ENCODE data around the gene VSTM4. TPM values are rescaled to one million over a fixed set of nuclear protein-coding genes. Genes with fewer than 3 reads are reported as not detected.

Gene VSTM4
- total RNA-seq, 4 donors from 2014 or later, result 13.4 to 38.2 (median 25.9) TPM

DNA sequence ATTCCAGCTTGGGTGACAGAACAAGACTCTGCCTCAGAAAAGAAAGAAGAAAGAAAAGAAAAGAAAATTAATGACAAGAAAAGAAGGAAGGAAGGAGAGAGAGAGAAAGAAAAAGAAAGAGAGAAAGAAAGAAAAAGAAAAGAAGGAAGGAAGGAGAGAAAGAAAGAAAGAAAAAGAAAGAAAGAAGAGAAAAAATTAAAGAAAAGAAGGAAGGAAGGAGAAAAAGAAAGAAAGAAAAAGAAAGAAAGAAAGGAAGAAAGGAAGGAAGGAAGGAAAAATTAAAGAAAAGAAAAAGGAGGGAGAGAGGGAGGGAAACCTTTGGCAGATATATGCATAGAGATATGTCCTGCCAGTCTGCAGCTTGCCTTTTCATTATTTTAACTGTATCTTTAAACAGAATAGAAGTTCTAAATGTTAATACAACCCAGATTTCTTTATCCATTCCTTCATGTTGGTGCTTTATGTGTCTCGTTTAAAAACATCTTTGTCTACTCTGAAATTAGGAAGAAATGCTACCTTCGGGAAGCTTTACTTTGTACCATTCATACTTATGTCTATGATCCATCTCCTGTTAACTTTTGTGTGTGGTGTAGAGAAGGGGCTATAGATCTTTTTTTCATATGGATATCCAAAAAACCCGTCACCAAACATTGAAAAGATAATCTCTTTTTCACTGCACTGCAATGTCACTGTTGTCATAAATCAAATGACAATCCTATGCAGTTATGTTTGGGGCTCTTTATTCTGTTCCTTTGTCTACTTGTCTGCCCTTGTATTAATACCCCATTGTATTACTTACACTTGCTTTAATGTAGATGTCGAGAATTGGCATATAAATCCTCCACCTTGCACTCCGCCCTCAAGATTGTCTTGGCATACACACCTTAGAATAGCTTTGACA lies 70.8 kb downstream of the VSTM4 start:
- TF ChIP-seq, protein P1, sequence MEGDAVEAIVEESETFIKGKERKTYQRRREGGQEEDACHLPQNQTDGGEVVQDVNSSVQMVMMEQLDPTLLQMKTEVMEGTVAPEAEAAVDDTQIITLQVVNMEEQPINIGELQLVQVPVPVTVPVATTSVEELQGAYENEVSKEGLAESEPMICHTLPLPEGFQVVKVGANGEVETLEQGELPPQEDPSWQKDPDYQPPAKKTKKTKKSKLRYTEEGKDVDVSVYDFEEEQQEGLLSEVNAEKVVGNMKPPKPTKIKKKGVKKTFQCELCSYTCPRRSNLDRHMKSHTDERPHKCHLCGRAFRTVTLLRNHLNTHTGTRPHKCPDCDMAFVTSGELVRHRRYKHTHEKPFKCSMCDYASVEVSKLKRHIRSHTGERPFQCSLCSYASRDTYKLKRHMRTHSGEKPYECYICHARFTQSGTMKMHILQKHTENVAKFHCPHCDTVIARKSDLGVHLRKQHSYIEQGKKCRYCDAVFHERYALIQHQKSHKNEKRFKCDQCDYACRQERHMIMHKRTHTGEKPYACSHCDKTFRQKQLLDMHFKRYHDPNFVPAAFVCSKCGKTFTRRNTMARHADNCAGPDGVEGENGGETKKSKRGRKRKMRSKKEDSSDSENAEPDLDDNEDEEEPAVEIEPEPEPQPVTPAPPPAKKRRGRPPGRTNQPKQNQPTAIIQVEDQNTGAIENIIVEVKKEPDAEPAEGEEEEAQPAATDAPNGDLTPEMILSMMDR (IDR thresholded peaks at IDR 0.05; ENCODE audit: low read depth), result no peak

DNA sequence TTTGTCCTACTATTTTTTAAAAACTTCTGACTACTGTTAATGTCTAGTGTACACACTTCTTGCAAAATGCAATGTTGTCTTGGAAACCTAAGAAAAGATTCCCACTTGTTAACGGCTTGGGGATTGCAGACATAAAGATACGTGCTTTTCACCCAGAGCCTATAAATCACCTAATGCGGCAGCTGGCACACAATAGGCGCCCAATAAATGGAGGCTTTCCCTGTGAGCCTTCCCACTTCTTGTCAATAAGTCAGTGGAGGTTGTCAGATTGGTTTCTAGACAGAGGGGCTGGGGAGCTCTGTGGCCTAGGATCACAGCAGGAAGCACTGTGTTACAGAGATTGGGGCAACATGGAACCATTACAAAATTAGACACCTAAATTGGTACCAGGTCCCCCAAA lies 74.7 kb downstream of the VSTM4 start:
- TF ChIP-seq, protein P1 (IDR thresholded peaks at IDR 0.05; ENCODE audit: low read depth), result no peak

DNA sequence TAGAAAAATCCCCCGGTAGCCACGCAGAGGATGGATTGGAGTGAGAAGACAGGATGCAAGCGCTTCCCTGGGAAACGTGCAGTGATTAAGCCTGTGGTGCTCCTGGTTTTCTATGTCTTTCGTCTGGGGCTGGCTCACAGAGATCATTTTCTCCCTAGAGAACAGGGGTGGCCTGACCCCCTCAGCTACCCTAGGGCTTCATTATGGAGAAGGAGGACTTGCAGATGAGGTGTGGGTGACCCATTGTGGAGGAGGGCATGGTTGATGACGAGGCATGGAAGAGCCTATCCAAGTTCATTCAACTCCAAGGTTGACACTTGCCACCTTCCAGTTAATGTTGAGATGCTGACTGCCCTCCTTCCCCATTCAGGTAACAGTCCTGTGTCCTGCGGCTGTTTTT lies 75.9 kb downstream of the VSTM4 start:
- TF ChIP-seq, protein P1 (IDR thresholded peaks at IDR 0.05; ENCODE audit: low read depth), result no peak

DNA sequence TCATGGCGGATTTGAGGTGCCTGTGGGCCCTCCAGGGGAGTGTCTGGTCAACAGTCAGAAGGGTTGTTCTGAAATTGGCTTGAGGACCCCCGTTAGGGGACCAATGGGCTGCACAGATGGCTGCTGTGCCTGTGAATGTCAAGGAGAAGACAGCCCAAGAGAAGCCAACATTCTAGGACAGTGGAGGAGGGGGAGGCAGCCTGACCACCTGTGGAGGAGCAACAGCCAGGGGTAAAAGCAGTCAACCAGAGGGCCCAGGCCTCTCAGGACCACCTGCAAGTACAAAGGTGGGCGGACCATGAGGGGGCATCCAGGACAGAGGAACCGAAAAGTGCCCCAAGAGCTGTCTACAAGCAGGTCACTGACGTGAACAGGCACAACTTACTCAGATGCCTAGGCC lies 76.6 kb downstream of the VSTM4 start:
- TF ChIP-seq, protein P1 (IDR thresholded peaks at IDR 0.05; ENCODE audit: low read depth), result no peak

DNA sequence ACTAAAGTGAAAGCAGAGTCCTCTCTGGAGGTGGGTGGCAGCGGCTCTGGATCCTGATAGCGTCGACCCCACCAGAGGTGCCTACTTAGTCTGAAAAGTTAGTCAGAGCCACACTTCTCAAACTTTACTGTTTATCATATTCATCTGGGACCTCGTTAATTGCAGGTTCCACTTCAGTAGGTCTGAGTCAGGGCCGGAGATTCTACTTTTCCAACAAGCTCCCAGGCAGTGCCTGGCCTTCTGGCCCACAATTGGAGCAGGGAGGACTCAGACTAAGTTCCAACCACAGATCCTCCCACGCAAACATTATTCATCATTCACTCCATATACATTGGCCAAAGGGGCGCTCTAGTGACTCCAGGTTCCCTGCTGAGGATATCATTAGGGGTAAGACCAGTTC lies 78.1 kb downstream of the VSTM4 start:
- TF ChIP-seq, protein P1 (IDR thresholded peaks at IDR 0.05; ENCODE audit: low read depth), result no peak

DNA sequence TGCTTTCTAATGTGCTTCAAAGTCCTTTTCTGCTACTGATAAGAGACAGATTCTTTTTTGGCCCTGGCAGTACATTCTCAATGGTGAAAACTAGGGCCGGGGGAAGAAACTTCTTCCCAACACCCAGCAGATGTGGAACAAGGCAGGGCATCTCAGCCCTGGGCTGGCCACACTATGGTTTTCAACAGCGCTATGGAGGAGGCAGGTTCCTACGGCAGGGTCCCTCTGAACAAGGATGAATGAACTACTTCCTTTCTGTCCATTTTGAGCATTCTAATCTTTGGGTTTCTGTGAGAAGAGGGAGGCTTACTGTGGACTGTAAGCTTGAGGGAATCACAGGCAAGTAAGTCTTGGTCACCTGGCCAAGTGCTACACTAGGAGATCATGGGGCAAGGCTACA lies 78.7 kb downstream of the VSTM4 start:
- TF ChIP-seq, protein P1 (IDR thresholded peaks at IDR 0.05; ENCODE audit: low read depth), result no peak

DNA sequence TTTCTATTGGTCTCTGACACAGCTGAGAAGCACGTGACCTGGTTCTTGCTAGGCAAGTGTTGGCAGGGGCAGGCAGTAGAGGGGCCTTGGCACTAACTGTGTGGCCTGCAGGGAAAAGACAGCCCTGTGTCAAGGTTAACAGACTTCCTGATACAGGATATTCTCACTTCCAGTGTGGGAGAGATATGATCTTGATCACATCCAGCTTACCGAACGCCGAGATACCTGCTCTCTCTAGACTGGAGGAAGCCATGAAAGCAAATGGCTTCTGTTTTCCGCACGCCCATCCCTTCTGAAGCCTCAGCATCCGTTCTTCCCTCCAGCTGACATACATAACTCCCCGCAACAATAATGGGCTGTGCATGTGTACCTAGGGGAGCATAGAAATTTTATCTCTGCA lies 79.4 kb downstream of the VSTM4 start:
- TF ChIP-seq, protein P1 (IDR thresholded peaks at IDR 0.05; ENCODE audit: low read depth), result no peak

Data from subcutaneous adipose tissue (tissue), 4 donors.